Measurements from ENCODE around the gene DDX59. TPM values are rescaled to one million over a fixed set of nuclear protein-coding genes. Genes with fewer than 3 reads are reported as not detected.

The DDX59 gene
- total RNA-seq, 2 donors from 2014 or later: 22.1 to 23.9 TPM

GRCh38 chr1:200665861-200666260 lies 3.8 kb downstream of the DDX59 start:
- no peaks in the 10 kb centered on the region for H3K27me3 Mint-ChIP-seq (ENCODE audit: insufficient read depth)
- Histone ChIP-seq H3K4me3 (ENCODE audit: low read length) (no peak overlapping the region), H3K9ac (ENCODE audit: extremely low read depth, low read length, poor library complexity, severe bottlenecking) (no peak overlapping the region), H3K4me1 (ENCODE audit: control insufficient read depth, insufficient read depth, low read length) (peaks cover 5% of the 10 kb centered on the region), H3K36me3 (ENCODE audit: control insufficient read depth, insufficient read depth, low read length) (peaks cover 52% of the 10 kb centered on the region), H3K27ac (ENCODE audit: low read depth, low read length) (no peak overlapping the region), H3K27me3 (ENCODE audit: control insufficient read depth, insufficient read depth, low read length, poor library complexity, severe bottlenecking) (no peaks in the 10 kb centered on the region), H3K9me3 (ENCODE audit: control insufficient read depth, low read length) (no peaks in the 10 kb centered on the region)
- TF ChIP-seq CTCF (conservative IDR thresholded peaks at IDR 0.05): no peak
- H3K4me1 Mint-ChIP-seq: peaks cover 33% of the 10 kb centered on the region
- 78% methylated on average over 2 of the region's 2 CpGs; no CpG with 5 or more reads in 1 of the 2 experiments for WGBS, 2 experiments (ENCODE audit: insufficient coverage in 1 of 2, insufficient read length in 1 of 2)
- no peak overlapping the region for H3K27ac Mint-ChIP-seq
- no peaks in the 10 kb centered on the region for H3K9me3 Mint-ChIP-seq
- H3K36me3 Mint-ChIP-seq (ENCODE audit: low read depth): peaks cover 47% of the 10 kb centered on the region
- DNase-seq: peak; percentile 59
- H3K4me3 Mint-ChIP-seq: no peak overlapping the region

DNA sequence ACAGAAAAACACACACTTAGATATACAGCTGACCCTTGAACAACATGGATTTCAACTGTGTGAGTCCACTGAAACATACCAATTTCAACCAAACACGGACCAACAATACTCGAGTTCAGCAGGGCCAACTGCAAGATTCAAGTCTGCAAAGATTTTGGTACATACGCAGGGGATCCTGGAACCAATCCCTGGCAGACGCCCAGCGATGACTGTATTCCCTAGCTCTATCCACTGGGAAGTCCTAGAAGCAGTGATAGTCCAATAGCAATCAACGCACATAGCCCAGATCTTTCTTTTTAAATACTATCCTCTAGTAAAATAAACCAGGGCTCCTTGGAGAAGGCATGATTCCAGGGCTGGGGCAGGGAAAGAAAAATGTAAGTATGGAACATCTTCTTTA lies 9.0 kb downstream of the DDX59 start:
- no peak overlapping the region for H3K4me3 ChIP-seq (ENCODE audit: low read length)
- peaks cover under 1% of the 10 kb centered on the region for H3K4me1 ChIP-seq (ENCODE audit: control insufficient read depth, insufficient read depth, low read length)
- Mint-ChIP-seq H3K36me3 (ENCODE audit: low read depth) (peaks cover 82% of the 10 kb centered on the region), H3K4me1 (peaks cover 30% of the 10 kb centered on the region), H3K27me3 (ENCODE audit: insufficient read depth) (no peaks in the 10 kb centered on the region), H3K9me3 (no peaks in the 10 kb centered on the region), H3K27ac (no peak overlapping the region), H3K4me3 (no peak overlapping the region)
- no peaks in the 10 kb centered on the region for H3K27me3 ChIP-seq (ENCODE audit: control insufficient read depth, insufficient read depth, low read length, poor library complexity, severe bottlenecking)
- no peak for TF ChIP-seq CTCF (conservative IDR thresholded peaks at IDR 0.05)
- DNase-seq: no peak
- no peak overlapping the region for H3K27ac ChIP-seq (ENCODE audit: low read depth, low read length)
- H3K36me3 ChIP-seq (ENCODE audit: control insufficient read depth, insufficient read depth, low read length): peaks cover 79% of the 10 kb centered on the region
- no peak overlapping the region for H3K9ac ChIP-seq (ENCODE audit: extremely low read depth, low read length, poor library complexity, severe bottlenecking)
- 96 to 100% methylated on average over 5 to 6 of the region's 6 CpGs for WGBS, 2 experiments (ENCODE audit: insufficient coverage in 1 of 2, insufficient read length in 1 of 2)
- H3K9me3 ChIP-seq (ENCODE audit: control insufficient read depth, low read length): no peaks in the 10 kb centered on the region

DNA sequence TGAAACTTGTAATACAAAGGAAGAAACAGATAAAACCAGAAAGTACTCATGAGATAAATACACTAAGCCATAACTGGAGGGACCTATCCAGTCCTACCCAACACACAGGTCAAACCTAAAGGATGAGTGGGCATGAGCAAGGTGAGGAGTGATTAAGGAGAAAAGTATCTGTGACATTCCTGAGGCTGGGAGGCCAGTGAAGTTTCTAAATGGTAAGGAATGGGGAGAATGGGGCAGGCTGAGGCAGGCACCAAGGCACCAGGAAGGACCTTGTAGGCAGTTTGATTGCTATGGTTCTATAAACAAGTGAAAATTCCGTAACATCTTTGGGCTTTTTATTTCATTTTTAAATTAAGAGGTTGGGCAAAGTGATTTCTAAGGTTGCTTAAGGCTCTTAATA lies 10.4 kb downstream of the DDX59 start:
- no peaks in the 10 kb centered on the region for H3K9me3 Mint-ChIP-seq
- no peaks in the 10 kb centered on the region for H3K4me1 ChIP-seq (ENCODE audit: control insufficient read depth, insufficient read depth, low read length)
- WGBS, 2 experiments (ENCODE audit: insufficient coverage in 1 of 2, insufficient read length in 1 of 2): 78 to 95% methylated on average over 1 of the region's 1 CpG
- H3K4me1 Mint-ChIP-seq: peaks cover 27% of the 10 kb centered on the region
- H3K9ac ChIP-seq (ENCODE audit: extremely low read depth, low read length, poor library complexity, severe bottlenecking): peak overlapping the region; percentile 18
- H3K4me3 Mint-ChIP-seq: no peak overlapping the region
- H3K36me3 ChIP-seq (ENCODE audit: control insufficient read depth, insufficient read depth, low read length): peaks cover 82% of the 10 kb centered on the region
- H3K27me3 ChIP-seq (ENCODE audit: control insufficient read depth, insufficient read depth, low read length, poor library complexity, severe bottlenecking): no peaks in the 10 kb centered on the region
- H3K27me3 Mint-ChIP-seq (ENCODE audit: insufficient read depth): no peaks in the 10 kb centered on the region
- no peak overlapping the region for H3K27ac ChIP-seq (ENCODE audit: low read depth, low read length)
- peak overlapping the region; percentile 85 for H3K27ac Mint-ChIP-seq
- no peak for TF ChIP-seq CTCF (conservative IDR thresholded peaks at IDR 0.05)
- DNase-seq: peak; percentile 89
- H3K4me3 ChIP-seq (ENCODE audit: low read length): no peak overlapping the region
- peaks cover 86% of the 10 kb centered on the region for H3K36me3 Mint-ChIP-seq (ENCODE audit: low read depth)
- no peaks in the 10 kb centered on the region for H3K9me3 ChIP-seq (ENCODE audit: control insufficient read depth, low read length)
